GM12864 (cell line): Measurements from ENCODE around the gene RAB3C.

Experiments used
- DNase-seq: peaks from one replicate; pipeline ENCODE4 v3.0.0-alpha.2; 2011; ENCODE audit warnings: low read depth
- H3K4me3 ChIP-seq: 2 replicates; pipeline ENCODE4 v1.5.1; 2011; ENCODE audit warnings: mild to moderate bottlenecking, low read depth, low read length, control low read depth
- TF ChIP-seq, protein P1 (sequence below): IDR thresholded peaks from 2 replicates; pipeline ENCODE4 v1.5.1; 2011; ENCODE audit warnings: low read depth, mild to moderate bottlenecking, moderate library complexity, low read length, control low read depth, inconsistent platforms; ENCODE audit errors: missing control alignments

The RAB3C gene

DNA sequence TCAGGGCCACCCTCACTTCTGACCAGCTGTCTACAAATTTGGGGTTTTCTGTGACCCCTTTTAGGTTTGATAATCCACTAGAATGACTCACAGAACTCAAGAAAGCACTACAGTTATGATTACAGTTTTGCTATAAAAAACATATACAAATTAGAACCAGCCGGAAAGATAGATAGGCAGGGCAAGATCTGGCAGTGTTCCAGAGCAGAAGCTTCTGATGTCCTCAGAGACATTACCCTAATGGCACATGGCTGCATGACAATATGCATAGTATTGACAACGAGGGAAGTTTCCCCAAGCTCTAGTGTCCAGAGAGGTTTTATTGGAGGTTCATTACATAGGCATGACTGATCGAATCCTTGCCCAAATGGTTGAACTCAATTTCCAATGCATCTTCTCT lies 158.1 kb downstream of the RAB3C start:
- DNase-seq: no peak
- no peak overlapping the region for H3K4me3 ChIP-seq
- TF ChIP-seq, protein P1, sequence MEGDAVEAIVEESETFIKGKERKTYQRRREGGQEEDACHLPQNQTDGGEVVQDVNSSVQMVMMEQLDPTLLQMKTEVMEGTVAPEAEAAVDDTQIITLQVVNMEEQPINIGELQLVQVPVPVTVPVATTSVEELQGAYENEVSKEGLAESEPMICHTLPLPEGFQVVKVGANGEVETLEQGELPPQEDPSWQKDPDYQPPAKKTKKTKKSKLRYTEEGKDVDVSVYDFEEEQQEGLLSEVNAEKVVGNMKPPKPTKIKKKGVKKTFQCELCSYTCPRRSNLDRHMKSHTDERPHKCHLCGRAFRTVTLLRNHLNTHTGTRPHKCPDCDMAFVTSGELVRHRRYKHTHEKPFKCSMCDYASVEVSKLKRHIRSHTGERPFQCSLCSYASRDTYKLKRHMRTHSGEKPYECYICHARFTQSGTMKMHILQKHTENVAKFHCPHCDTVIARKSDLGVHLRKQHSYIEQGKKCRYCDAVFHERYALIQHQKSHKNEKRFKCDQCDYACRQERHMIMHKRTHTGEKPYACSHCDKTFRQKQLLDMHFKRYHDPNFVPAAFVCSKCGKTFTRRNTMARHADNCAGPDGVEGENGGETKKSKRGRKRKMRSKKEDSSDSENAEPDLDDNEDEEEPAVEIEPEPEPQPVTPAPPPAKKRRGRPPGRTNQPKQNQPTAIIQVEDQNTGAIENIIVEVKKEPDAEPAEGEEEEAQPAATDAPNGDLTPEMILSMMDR: no peak

DNA sequence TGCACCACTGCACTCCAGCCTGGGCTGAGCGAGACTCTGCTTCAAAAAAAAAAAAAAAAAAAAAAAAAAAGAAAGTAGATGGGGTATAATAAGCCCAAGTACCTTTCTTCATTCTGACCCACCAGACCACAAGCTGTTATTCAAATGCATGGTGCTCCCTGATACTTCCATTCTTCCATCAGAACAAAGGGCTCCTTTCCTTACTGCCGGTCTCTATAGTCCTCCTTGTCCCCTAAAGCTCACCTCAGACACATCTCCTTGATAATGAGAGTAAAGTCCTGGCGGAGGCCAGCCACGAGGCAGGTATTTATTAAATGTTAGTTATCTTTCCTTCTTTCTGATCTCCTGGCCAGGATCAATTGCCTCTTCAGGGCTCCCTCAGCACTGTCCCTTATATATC lies 162.5 kb downstream of the RAB3C start:
- no peak for DNase-seq
- TF ChIP-seq, protein P1: no peak
- no peak overlapping the region for H3K4me3 ChIP-seq

DNA sequence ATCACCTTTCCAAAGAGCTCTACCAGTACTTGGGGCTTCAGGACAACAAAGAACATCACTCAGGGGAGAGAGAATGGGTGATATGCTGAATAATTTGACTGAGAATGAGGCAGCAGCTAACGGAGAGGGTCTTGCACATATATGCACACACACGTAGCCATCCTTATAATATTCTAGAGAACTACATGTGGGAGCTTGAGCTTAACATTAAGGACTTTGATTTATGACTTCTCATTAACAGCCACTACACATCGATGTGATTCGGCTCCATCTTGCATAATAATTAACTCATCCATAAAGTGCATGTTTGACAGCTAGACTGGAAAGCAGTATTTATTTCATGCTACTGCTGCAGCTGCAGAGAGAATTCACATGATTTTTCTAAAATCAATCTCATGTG lies 163.4 kb downstream of the RAB3C start:
- TF ChIP-seq, protein P1: no peak
- H3K4me3 ChIP-seq: no peak overlapping the region
- DNase-seq: no peak

DNA sequence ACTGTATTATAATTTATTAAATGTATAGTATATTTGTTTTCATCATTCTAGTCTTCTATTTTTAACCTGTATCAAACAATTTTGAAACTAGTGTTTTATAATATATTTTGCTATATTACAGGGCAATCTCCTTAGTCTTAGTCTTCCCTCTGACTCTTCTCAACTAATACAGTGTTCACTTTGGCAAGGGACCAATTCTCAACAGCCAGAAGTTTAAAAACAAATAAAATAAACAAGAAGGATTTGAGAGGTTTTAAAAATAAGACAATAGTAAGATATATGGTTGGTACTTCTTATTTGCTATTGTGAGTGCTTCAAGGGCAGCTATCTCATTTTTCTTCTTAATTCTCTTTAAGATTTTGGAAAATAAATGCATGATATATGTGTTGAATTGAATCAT lies 167.2 kb downstream of the RAB3C start:
- TF ChIP-seq, protein P1: no peak
- DNase-seq: no peak

DNA sequence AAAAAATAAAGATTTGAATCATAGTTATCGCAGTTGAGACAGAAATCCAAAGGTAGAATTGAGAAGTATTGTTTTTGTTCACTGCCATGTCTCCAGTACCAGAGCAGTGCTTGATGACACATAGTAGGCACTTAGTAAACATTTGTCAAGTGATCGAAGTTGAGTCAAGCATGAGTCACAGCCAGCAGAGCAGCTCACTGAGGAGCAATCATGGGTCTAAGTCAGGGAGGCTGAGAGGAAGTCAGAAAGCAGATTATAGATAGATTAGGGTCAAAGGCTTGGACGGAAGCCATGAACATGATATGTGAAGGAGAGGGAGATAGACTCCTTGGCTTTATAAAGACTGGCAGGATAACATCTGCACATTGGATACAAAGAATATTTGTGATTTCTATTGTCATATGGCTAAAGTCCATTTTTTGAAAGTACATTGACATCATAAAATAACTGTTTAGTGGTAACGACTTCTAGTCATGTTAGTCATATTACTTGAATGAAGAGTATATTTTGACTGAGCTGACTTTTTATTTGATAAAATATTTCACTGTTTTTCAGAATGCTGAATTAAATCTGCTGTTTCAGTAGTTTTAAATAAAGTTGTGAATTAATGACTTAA lies 168.5 kb downstream of the RAB3C start:
- DNase-seq: no peak

More for the DNA sequence above, 167.2 kb downstream of the RAB3C start:
- no peak overlapping the region for H3K4me3 ChIP-seq

DNA sequence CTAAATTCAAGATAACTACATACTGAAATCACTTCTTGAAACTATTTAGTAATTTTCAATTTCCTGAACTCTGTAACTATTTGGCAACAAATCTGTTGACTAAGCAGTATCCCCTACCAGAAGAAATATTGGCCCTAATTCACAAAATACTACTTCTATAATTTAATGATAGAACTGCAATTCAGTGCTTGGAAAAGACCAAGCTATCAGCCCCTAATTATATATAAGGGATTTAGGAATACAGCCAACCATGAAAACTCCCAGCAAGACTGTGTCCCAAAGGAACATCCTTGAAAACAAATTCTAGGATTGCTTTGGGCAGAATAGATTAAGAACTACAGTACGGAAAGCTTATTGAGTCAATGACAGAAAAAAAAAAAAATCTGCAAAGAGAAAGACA lies 169.2 kb downstream of the RAB3C start:
- TF ChIP-seq, protein P1: no peak
- no peak overlapping the region for H3K4me3 ChIP-seq
- no peak for DNase-seq

More for the DNA sequence above, 168.5 kb downstream of the RAB3C start:
- TF ChIP-seq, protein P1: no peak
- no peak overlapping the region for H3K4me3 ChIP-seq

DNA sequence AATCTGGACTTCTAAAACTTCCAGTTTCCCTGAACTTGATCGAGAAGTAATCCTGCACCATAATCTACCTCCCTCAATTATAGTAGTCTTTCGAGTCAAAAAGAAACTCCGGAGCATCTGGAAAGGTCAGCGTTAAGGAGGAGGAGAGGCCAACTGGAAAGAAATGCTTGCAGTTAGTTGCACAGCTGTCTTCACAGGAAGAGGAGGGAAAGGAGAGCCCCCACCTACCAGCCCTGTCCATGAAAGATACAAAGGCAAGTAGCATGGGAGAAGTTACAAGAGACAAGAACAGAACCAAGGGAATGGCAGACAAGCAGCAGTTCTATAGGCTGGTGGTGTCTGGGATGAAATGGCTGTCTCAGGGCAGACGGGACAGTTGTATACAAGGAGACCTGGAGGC lies 170.6 kb downstream of the RAB3C start:
- no peak for DNase-seq
- H3K4me3 ChIP-seq: no peak overlapping the region
- TF ChIP-seq, protein P1: no peak
